Measurements from ENCODE around the gene PCDHA9.
"Not testable (repeated sequence)": the region's sequence is repeated elsewhere in the genome, so short reads cannot be mapped to it uniquely, and the experiment has no call there.

DNA sequence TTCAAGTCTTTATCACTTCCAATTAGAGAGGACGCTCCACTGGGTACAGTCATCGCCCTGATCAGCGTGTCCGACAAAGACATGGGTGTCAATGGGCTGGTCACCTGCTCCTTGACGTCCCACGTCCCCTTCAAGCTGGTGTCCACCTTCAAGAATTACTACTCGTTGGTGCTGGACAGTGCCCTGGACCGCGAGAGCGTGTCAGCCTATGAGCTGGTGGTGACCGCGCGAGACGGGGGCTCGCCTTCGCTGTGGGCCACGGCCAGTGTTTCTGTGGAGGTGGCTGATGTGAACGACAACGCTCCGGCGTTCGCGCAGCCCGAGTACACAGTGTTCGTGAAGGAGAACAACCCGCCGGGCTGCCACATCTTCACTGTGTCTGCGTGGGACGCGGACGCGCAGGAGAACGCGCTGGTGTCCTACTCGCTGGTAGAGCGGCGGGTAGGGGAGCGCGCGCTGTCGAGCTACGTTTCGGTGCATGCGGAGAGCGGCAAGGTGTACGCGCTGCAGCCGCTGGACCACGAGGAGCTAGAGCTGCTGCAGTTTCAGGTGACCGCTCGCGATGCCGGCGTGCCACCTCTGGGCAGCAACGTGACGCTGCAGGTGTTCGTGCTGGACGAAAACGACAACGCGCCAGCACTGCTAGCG is 39.8 kb upstream of the PCDHA9 start:
- TF ChIP-seq, protein P1, sequence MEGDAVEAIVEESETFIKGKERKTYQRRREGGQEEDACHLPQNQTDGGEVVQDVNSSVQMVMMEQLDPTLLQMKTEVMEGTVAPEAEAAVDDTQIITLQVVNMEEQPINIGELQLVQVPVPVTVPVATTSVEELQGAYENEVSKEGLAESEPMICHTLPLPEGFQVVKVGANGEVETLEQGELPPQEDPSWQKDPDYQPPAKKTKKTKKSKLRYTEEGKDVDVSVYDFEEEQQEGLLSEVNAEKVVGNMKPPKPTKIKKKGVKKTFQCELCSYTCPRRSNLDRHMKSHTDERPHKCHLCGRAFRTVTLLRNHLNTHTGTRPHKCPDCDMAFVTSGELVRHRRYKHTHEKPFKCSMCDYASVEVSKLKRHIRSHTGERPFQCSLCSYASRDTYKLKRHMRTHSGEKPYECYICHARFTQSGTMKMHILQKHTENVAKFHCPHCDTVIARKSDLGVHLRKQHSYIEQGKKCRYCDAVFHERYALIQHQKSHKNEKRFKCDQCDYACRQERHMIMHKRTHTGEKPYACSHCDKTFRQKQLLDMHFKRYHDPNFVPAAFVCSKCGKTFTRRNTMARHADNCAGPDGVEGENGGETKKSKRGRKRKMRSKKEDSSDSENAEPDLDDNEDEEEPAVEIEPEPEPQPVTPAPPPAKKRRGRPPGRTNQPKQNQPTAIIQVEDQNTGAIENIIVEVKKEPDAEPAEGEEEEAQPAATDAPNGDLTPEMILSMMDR (IDR thresholded peaks at IDR 0.05; ENCODE audit: poor library complexity): not testable (repeated sequence)
- not testable (repeated sequence) for TF ChIP-seq EZH2 (IDR thresholded peaks at IDR 0.05; ENCODE audit: borderline replicate concordance); EZH2phosphoT487 (IDR thresholded peaks at IDR 0.05; ENCODE audit: low read depth, severe bottlenecking, unreplicated experiment)
